GM11168 (cell line): ENCODE measurements around the gene GPR171.
"Not testable (repeated sequence)": the region's sequence is repeated elsewhere in the genome, so short reads cannot be mapped to it uniquely, and the experiment has no call there.

ENCODE experiments used
- in situ Hi-C: fragments of 300-500 bp; cut with MboI; formaldehyde crosslinking; loops from one replicate; pipeline ENCODE4 v1.12.0; 2022; ENCODE audit warnings: low sequenced_read_pairs; ENCODE audit not compliant: unreplicated experiment

The GPR171 gene, protein sequence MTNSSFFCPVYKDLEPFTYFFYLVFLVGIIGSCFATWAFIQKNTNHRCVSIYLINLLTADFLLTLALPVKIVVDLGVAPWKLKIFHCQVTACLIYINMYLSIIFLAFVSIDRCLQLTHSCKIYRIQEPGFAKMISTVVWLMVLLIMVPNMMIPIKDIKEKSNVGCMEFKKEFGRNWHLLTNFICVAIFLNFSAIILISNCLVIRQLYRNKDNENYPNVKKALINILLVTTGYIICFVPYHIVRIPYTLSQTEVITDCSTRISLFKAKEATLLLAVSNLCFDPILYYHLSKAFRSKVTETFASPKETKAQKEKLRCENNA

GRCh38 chr3:151203051-151203420 is at the start of gene GPR171:
Gene GPR171 (minus strand): TSS chr3:151203216. CDS start chr3:151199386, 3,830 bp downstream.
- in situ Hi-C loops = no loop called here

- in situ Hi-C loops = no loop called here
Observed at GRCh38 chr3:151248772-151249337, 45.8 kb upstream of the GPR171 start.

- in situ Hi-C loops = not testable (repeated sequence)
Observed at GRCh38 chr3:151242006-151242405, 39.0 kb upstream of the GPR171 start.

GRCh38 chr3:151236736-151237135 is 33.7 kb upstream of the GPR171 start:
- in situ Hi-C loops = no loop called here

GRCh38 chr3:151236316-151236715 is 33.3 kb upstream of the GPR171 start:
- in situ Hi-C loops = no loop called here

DNA sequence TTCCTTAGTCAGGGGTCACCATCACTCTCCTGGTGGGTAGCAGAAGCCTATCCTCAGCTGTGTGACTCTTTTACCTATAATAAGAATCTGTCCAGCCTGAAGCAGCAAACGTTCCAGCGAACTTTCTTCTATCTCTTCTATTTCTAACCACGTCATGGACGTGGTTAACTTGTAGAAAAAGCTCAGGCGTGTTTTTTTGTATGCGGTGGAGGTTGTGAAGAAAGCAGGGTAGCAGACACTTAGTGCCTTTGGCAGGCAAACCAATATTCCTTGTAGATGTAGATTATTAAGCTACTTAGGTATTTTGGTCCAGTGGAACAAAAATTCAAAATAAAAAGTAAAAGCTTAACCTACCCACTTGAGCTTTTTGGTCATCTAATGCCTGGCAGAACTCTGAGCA is 31.8 kb upstream of the GPR171 start:
- in situ Hi-C loops = no loop called here

GRCh38 chr3:151232991-151233390 is 30.0 kb upstream of the GPR171 start:
- in situ Hi-C loops = no loop called here

DNA sequence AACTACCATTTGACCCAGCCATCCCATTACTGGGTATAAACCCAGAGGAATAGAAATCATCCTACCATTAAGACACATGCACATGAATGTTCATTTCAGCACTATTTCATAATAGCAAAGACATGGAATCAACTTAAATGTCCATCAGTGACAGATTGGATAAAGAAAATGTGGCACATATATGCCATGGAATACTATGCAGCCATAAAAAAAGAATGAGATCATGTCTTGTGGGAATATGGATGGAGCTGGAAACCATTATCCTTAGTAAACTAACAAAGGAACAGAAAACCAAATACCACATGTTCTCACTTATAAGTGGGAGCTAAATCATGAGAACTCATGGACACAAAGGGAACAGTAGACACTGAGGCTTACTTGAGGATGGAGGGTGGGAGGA is 29.4 kb upstream of the GPR171 start:
- in situ Hi-C loops = not testable (repeated sequence)

DNA sequence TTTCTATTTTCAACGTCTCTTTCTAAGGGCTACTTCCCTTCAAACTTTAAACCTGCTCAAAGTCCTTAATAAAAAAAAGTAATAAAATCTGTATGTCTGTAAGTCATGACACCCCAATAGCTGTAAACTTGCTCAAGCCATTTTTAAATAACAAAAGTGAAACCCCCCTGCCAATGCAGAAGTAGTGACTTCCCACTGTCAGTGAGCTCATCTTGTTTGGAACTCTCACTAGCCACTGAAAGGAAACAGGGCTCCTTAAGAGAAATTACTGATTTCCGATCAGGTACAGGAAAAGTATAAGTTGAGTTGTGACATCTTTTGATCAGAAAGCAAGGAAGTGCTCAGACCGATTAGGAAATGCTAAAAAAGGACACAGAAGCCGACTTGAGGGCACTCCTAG is 27.6 kb upstream of the GPR171 start:
- in situ Hi-C loops = no loop called here

DNA sequence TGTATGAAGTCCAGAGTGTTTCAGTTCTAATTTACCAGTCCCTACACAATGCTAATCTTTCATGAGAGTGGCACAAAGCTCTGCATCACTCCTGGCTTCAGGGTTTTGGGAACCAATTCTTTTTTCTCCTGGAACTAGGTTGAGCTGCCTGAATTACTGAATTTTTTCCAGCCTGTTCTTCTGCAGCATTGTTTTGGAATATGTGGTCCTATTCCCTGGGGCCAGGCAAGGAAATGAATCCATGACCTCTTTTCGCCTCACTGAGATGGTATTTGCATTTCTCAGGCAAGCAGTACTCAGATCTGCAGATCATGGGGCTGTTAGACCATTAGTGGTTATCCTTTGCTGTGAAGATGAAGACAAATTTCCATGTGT is 25.6 kb upstream of the GPR171 start:
- in situ Hi-C loops = loop anchor here (5.0 to 10.0 kb wide), 2 partner anchors 59 to 64 kb away; no protein-coding TSS in a partner anchor

DNA sequence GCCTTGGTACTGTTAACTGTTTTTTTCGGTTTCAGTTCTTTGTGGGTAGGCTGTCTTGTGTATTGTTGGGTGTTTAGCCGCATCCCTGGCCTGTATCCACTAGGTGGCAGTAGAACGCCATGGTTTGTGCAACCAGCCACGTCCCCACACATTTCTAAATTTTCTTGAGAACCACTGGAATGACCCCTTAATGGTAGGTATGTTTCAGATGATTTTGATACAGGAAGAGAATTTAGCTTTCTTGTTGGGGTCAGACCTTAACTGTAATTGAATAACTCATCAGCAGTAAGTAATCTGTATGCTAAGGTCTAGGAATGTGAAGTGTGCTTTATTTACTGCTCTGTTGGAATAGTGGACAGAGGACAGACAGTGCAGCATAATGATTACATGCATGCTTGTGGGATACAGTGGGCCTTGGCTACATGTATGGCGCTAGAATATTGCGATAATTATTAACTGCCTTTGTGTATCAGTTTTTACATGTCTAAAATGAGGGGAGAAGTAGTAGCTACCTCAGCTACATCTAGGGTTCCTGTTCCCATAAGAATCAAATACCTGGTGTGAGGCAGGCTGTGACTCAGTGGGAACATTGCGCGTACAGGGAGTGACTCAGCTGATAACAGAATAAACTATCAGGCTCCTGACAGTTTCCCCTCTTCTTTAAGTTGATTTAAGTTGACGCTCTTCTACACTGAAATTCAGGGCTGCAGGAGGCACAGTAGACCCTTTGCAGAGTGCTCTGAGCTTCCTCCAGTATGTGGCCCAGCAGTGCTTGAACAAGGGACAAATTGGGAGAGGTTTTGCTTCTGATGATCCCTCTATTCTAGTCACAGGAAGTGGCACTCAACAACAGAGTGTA is 25.0 kb upstream of the GPR171 start:
- in situ Hi-C loops = loop anchor here (5.0 to 10.0 kb wide), 2 partner anchors 59 to 63 kb away; no protein-coding TSS in a partner anchor

DNA sequence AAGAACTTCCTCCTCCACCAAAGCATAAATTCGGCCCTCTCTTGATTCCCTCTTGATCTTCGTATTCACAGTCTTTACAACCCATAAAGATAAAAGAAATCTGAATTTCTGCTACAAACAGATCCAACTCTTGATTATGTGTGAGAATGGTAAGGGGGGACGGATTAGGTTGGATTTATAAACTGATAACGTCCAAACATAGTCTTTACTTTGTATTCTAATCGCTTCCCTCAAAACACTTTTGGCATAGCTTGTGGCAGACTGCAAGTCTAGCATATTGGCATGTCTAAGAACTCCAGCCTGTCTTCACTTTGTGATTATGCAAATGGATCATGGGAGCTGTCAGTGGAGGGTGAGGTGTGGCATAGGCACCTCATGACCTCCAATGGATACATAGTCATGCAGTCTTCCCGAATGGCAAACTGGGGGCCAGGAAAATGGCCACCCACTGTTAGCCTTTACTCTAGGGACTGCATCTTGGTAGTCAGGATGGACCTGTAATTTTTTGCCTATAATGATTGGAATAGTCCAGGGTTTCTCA is 24.3 kb upstream of the GPR171 start:
- in situ Hi-C loops = loop anchor here (5.0 to 10.0 kb wide), 2 partner anchors 60 to 63 kb away; no protein-coding TSS in a partner anchor

DNA sequence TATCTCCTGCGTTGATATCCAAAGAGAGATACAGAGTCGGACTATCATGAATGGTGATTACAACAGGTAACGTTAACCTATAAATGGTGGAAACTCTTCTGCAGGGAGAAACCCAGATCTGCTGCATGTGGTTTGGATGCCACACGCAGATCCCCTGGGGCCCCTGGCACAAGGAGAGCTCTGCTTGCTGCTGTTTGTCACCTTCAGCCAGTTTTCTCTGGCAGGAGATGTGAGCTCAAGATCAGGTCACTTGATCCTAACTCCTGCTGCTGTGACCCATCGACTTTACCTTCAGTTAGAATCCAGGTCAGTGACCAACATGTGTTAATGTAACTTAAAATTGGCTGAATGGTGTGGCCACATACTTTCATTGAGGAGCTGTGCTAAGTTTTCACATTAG is 23.8 kb upstream of the GPR171 start:
- in situ Hi-C loops = loop anchor here (5.0 to 10.0 kb wide), 2 partner anchors 60 to 62 kb away; no protein-coding TSS in a partner anchor

DNA sequence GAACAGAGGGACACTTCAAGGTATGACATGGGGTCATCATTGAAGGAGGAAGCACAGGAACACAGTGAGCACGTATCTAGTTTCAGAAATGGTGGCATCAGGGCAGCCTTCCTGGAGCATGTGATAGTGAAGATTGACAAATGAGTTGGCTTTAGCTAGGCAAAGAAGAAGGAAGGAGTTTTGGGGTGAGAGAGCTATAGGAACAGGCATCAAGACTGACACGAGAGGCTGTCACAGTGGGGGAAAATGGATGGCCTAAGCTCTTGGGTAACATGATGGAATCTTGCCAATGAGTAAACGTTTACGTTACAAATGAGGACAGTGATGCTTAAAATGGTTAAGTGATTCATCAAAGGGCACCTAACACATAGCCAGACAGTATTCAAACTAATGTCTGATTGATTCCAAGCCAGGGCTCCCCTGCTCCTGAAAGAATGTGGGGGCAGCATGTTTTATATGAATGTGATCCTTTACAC is 23.1 kb upstream of the GPR171 start:
- in situ Hi-C loops = loop anchor here (5.0 to 10.0 kb wide), 2 partner anchors 61 kb away; no protein-coding TSS in a partner anchor

DNA sequence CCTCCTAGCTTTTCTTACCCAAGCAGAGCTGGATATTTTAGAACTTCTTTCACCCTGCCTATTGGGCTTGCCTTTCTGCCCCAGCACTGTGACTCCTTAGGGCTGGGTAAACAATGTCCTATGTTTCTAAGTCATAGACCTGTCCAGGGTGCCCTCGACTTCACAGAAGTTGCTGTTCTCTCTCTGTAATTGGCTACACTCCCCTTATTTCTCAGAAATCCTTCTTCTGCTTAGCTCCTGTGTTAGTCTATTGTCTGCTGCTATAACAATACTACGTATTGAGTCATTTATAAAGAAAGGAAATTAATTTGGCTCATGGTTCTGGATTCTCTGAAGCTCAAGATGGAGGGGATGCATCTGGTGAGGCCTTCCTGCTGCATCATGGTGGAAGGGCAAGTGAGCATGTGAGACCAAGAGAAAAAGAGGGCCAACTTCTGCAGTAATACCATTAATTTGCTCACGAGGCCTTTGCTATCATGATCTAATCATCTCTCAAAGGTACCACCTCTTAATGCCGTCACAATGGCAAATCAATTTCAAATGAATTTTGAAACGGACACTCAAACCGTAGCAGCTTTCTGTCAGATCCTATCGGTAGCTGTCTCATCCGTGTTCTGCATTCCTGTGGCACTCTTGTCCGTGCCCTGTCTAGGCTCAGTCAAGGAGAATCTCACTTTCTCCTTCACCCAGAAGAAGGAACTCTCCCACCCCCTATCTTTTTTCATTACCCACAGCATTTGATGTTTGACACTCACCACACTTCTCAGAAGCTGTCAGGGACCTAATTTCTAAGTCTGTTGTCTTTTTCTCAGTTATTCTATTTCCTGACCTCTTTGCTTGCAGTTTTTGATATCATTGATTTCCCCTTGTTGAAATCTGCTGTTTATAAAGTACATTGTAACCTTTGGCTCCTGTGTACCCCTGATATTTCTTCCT is 22.3 kb upstream of the GPR171 start:
- in situ Hi-C loops = loop anchor here (5.0 to 10.0 kb wide), 2 partner anchors 61 to 62 kb away; no protein-coding TSS in a partner anchor

DNA sequence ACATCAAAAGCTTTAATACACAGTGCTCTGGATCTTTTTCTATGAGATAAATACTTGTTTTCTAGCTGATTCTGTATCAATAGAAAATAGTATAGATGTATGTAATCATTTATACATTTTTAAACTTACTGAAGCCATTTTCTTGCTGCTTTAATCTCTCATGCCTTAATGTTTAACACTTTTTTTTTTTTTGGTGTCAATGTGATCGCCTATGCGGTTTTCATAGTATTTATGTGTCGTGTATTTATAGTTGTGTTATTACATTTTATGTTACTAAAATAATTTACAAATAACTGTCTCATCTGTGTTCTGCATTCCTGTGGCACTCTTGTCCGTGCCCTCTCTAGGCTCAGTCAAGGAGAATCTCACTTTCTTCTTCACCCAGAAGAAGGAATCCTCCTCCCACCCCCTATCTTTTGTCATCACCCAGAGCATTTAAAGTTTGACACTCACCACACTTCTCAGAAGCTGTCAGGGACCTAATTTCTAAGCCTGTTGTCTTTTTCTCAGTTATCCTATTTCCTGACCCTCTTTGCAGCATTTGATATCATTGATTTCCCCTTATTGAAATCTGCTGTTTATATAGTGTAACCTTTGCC is 21.4 kb upstream of the GPR171 start:
- in situ Hi-C loops = loop anchor here (10.0 kb wide), 1 partner anchor 60 kb away; no protein-coding TSS in a partner anchor

GRCh38 chr3:151219056-151219455 is 16.0 kb upstream of the GPR171 start:
- in situ Hi-C loops = no loop called here

DNA sequence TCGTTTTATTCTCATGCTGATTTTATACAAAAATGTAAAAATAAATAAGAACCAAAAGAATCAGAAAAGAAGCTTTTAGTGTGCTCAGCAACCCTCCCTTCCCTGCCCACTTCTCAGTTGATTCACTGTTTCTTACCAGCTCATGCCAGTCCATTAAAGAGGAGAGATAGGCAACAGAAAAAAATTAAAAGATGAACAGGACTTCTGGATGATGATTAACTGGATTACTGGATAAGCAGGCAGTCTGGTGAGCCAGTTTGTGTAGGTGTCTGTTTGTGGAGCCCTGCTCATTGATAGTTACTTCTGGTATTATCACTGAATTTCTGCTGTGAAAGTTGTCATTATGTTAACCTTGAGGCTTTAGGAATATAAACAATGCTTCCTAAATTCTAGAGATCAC is 15.1 kb upstream of the GPR171 start:
- in situ Hi-C loops = no loop called here
